Activated CD4-positive, CD25-positive, alpha-beta regulatory T cell treated with anti-CD3 and anti-CD28 coated beads, Interleukin-2, amount 50 U/mL, for 24 hours (primary cell): ENCODE results near the gene IDH3G.

Experiments
- ATAC-seq, 2 donors: fragments of 150-1000 bp; cut with Tn5 transposase; one replicate each; pipeline ENCODE4 v1.10.0; 2021; ENCODE audit warnings: mild to moderate bottlenecking in 1 of 2, moderate library complexity in 1 of 2

The IDH3G gene

GRCh38 chrX:153814591-153815315 lies 20.6 kb upstream of the IDH3G start:
- no peak for ATAC-seq

GRCh38 chrX:153813161-153813560 lies 19.0 kb upstream of the IDH3G start:
- no peak for ATAC-seq

- ATAC-seq, result no peak
Observed at GRCh38 chrX:153812220-153812619, 18.0 kb upstream of the IDH3G start.

- ATAC-seq, result no peak
Observed at GRCh38 chrX:153807976-153808375, 13.8 kb upstream of the IDH3G start.

GRCh38 chrX:153806999-153807575 lies 12.9 kb upstream of the IDH3G start:
- no peak for ATAC-seq

GRCh38 chrX:153805436-153805835 lies 11.3 kb upstream of the IDH3G start:
- no peak for ATAC-seq

GRCh38 chrX:153804621-153805020 lies 10.4 kb upstream of the IDH3G start:
- ATAC-seq, result no peak

GRCh38 chrX:153804100-153804595 lies 10.0 kb upstream of the IDH3G start:
- ATAC-seq, result no peak

- ATAC-seq, result no peak
Observed at GRCh38 chrX:153803211-153804099, 9.3 kb upstream of the IDH3G start.

GRCh38 chrX:153802513-153803045 lies 8.4 kb upstream of the IDH3G start:
- ATAC-seq, result no peak

- no peak for ATAC-seq
Observed at GRCh38 chrX:153801669-153802068, 7.5 kb upstream of the IDH3G start.

- no peak for ATAC-seq
Observed at GRCh38 chrX:153800746-153801145, 6.6 kb upstream of the IDH3G start.

GRCh38 chrX:153800177-153800722 lies 6.1 kb upstream of the IDH3G start:
- ATAC-seq, result no peak

- no peak for ATAC-seq
Observed at GRCh38 chrX:153799326-153799725, 5.2 kb upstream of the IDH3G start.

GRCh38 chrX:153797415-153798015 lies 3.3 kb upstream of the IDH3G start:
- no peak for ATAC-seq

GRCh38 chrX:153794897-153795816 lies 982 bp upstream of the IDH3G start:
- no peak for ATAC-seq

- no peak for ATAC-seq
Observed at GRCh38 chrX:153793291-153793690, 884 bp downstream of the IDH3G start.

GRCh38 chrX:153792368-153792767 lies 1.8 kb downstream of the IDH3G start:
- ATAC-seq, result no peak

- no peak for ATAC-seq
Observed at GRCh38 chrX:153791104-153791852, 2.9 kb downstream of the IDH3G start.

GRCh38 chrX:153789654-153790053 lies 4.5 kb downstream of the IDH3G start:
- ATAC-seq, result no peak

- no peak for ATAC-seq
Observed at GRCh38 chrX:153786669-153787068, 7.5 kb downstream of the IDH3G start.
